NCI-H2107 treated with DMSO at 0.1 percent for 48 hours (cell line): ENCODE measurements around the gene VEGFA.

Source experiments
- DNase-seq: peaks from one replicate; lab custom pipeline; 2025; ENCODE audit not compliant: unreplicated experiment; lab: John Stamatoyannopoulos, UW

The VEGFA gene

GRCh38 chr6:43759136-43759906 is 10.7 kb upstream of the VEGFA start:
- no peak for DNase-seq

- no peak for DNase-seq
Measured at GRCh38 chr6:43759907-43760206, 10.2 kb upstream of the VEGFA start.

GRCh38 chr6:43760210-43761168 is 9.5 kb upstream of the VEGFA start:
- no peak for DNase-seq

- DNase-seq = no peak
Measured at GRCh38 chr6:43761666-43762409, 8.2 kb upstream of the VEGFA start.

DNA sequence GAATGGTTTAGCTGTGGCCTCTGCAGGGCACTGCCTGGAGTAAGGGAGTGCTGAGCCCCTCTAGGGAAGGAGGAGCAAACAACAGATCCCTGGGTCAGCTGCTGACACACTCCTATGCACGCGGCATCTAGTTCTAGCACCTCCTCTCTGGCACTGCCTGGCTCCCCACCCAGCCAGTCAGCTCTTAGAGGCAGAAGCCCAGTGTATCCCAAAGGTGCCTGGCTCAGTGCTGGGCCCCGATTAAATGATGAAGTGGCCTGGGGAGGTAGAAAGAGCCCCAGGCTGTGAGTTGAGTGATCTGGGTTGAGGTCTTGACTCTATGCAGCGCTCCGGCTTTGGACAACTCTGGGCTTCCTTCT is 7.6 kb upstream of the VEGFA start:
- no peak for DNase-seq

GRCh38 chr6:43762966-43763695 is 6.9 kb upstream of the VEGFA start:
- DNase-seq = no peak

DNA sequence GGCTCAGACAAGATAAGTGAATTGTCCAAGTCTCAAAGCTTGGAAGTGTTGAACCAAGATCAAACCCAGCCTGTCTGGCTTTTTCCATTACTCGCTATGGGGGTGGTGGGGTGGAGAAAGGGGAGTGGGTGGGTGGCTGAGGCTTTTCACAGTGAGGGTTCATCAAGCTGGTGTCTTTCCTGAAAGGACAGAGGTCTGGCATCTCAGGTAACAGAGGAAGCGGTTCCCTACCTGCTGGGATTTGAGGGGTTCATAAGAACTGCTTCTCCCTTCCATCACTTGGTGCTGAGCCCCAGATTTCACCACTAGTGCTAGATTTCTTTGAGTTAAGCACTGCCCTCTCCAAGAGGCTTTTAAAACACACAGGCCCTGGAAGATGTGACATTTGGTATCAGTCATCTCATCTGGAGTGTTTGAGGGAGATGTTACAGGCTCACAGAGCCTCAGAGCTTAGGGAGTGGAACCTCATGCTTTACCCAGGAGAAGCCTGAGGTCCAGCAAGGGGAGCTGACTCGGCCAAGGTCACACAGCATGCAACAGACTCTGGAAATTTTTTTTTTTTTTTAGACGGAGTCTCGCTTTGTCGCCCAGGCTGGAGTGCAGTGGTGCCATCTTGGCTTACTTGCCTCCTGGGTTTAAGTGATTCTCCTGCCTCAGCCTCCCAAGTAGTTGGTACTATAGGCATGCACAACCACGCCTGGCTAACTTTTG is 6.0 kb upstream of the VEGFA start:
- no peak for DNase-seq

DNA sequence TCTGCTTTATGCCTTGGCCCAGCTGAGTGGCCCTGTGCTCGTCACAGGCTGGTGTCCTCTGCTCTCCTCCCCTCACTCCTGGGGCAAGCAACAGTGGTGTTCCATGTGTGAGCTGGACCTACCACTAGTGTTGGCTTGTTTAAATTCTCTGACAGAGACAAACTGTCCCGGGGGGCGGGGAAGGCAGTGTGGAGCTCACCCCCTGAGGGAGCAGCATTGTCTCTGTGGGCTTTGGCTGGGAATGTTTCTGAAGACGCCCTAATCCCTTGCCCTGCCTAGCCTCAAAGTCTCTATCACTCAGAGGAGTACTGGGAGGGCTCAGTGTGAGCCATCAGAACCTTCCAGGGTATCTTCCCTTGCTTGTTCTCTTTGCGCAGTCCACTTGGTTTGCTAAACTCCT is 5.2 kb upstream of the VEGFA start:
- DNase-seq = no peak

- no peak for DNase-seq
Measured at GRCh38 chr6:43765776-43766499, 4.1 kb upstream of the VEGFA start.

GRCh38 chr6:43766500-43766853 is 3.5 kb upstream of the VEGFA start:
- DNase-seq = no peak

- no peak for DNase-seq
Measured at GRCh38 chr6:43766964-43767461, 3.0 kb upstream of the VEGFA start.

DNA sequence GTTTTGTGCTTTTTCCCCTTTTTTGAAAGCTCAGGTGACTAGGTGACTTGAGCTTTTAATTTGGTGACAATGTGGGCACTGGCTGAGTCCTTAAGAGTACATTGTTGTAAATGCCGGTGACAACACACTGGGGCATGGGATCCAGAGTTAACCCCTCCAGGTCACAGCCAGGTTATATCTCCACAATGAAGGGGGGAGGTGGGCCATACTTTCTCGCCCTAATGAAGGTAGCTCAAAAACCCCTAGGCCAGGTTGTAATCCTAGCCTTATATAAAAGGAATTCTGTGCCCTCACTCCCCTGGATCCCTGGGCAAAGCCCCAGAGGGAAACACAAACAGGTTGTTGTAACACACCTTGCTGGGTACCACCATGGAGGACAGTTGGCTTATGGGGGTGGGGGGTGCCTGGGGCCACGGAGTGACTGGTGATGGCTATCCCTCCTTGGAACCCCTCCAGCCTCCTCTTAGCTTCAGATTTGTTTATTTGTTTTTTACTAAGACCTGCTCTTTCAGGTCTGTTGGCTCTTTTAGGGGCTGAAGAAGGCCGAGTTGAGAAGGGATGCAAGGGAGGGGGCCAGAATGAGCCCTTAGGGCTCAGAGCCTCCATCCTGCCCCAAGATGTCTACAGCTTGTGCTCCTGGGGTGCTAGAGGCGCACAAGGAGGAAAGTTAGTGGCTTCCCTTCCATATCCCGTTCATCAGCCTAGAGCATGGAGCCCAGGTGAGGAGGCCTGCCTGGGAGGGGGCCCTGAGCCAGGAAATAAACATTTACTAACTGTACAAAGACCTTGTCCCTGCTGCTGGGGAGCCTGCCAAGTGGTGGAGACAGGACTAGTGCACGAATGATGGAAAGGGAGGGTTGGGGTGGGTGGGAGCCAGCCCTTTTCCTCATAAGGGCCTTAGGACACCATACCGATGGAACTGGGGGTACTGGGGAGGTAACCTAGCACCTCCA is 2.2 kb upstream of the VEGFA start:
- DNase-seq = no peak

- DNase-seq = no peak
Measured at GRCh38 chr6:43768506-43768860, 1.5 kb upstream of the VEGFA start.

DNA sequence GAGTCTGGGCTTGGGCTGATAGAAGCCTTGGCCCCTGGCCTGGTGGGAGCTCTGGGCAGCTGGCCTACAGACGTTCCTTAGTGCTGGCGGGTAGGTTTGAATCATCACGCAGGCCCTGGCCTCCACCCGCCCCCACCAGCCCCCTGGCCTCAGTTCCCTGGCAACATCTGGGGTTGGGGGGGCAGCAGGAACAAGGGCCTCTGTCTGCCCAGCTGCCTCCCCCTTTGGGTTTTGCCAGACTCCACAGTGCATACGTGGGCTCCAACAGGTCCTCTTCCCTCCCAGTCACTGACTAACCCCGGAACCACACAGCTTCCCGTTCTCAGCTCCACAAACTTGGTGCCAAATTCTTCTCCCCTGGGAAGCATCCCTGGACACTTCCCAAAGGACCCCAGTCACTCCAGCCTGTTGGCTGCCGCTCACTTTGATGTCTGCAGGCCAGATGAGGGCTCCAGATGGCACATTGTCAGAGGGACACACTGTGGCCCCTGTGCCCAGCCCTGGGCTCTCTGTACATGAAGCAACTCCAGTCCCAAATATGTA is 957 bp upstream of the VEGFA start:
- DNase-seq = no peak

GRCh38 chr6:43770372-43771209 is 580 bp downstream of the VEGFA start:
- DNase-seq = no peak

DNA sequence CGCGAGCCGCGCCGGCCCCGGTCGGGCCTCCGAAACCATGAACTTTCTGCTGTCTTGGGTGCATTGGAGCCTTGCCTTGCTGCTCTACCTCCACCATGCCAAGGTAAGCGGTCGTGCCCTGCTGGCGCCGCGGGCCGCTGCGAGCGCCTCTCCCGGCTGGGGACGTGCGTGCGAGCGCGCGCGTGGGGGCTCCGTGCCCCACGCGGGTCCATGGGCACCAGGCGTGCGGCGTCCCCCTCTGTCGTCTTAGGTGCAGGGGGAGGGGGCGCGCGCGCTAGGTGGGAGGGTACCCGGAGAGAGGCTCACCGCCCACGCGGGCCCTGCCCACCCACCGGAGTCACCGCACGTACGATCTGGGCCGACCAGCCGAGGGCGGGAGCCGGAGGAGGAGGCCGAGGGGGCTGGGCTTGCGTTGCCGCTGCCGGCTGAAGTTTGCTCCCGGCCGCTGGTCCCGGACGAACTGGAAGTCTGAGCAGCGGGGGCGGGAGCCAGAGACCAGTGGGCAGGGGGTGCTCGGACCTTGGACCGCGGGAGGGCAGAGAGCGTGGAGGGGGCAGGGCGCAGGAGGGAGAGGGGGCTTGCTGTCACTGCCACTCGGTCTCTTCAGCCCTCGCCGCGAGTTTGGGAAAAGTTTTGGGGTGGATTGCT is 1.3 kb downstream of the VEGFA start:
- no peak for DNase-seq
